Hindlimb muscle (tissue), 1 donor: ENCODE results near the gene DCLK1. TPM values are rescaled to one million over a fixed set of nuclear protein-coding genes. Genes with fewer than 3 reads are reported as not detected.
"Not testable (repeated sequence)": the region's sequence is repeated elsewhere in the genome, so short reads cannot be mapped to it uniquely, and the experiment has no call there.

Experiments
- DNase-seq: peaks from one replicate; pipeline ENCODE4 v3.0.0-alpha.2; 2013
- polyA plus RNA-seq: library from polyadenylated mRNA; unstranded; fragments of 120-200 nt; gene quantifications from one replicate; pipeline ENCODE4 v1.2.1, GENCODE V29; 2013; ENCODE audit not compliant: insufficient read length

DCLK1 gene
- polyA plus RNA-seq, 1 donor: 114 TPM

- no peak for DNase-seq
Measured at GRCh38 chr13:36031490-36031889, 99.7 kb downstream of the DCLK1 start.

- no peak for DNase-seq
Measured at GRCh38 chr13:36030670-36031331, 100.4 kb downstream of the DCLK1 start.

- no peak for DNase-seq
Measured at GRCh38 chr13:36029166-36029565, 102.0 kb downstream of the DCLK1 start.

GRCh38 chr13:36028359-36029025 lies 102.7 kb downstream of the DCLK1 start:
- no peak for DNase-seq

- DNase-seq: no peak
Measured at GRCh38 chr13:36026531-36026930, 104.7 kb downstream of the DCLK1 start.

- no peak for DNase-seq
Measured at GRCh38 chr13:36014763-36015162, 116.4 kb downstream of the DCLK1 start.

GRCh38 chr13:36006894-36007675 lies 124.1 kb downstream of the DCLK1 start:
- no peak for DNase-seq

GRCh38 chr13:36006347-36006746 lies 124.8 kb downstream of the DCLK1 start:
- no peak for DNase-seq

GRCh38 chr13:36001561-36001960 lies 129.6 kb downstream of the DCLK1 start:
- no peak for DNase-seq

- DNase-seq: no peak
Measured at GRCh38 chr13:36000028-36000427, 131.2 kb downstream of the DCLK1 start.

GRCh38 chr13:35996360-35996759 lies 134.8 kb downstream of the DCLK1 start:
- DNase-seq: no peak

- DNase-seq: no peak
Measured at GRCh38 chr13:35995136-35995535, 136.0 kb downstream of the DCLK1 start.

GRCh38 chr13:35994131-35994966 lies 136.8 kb downstream of the DCLK1 start:
- no peak for DNase-seq

- no peak for DNase-seq
Measured at GRCh38 chr13:35993686-35994085, 137.5 kb downstream of the DCLK1 start.

- DNase-seq: no peak
Measured at GRCh38 chr13:35992964-35993363, 138.2 kb downstream of the DCLK1 start.

GRCh38 chr13:35990196-35990595 lies 141.0 kb downstream of the DCLK1 start:
- DNase-seq: no peak

- no peak for DNase-seq
Measured at GRCh38 chr13:35988648-35989081, 142.5 kb downstream of the DCLK1 start.

- no peak for DNase-seq
Measured at GRCh38 chr13:35987572-35988513, 143.3 kb downstream of the DCLK1 start.

- no peak for DNase-seq
Measured at GRCh38 chr13:35984776-35985453, 146.3 kb downstream of the DCLK1 start.

GRCh38 chr13:35984287-35984686 lies 146.9 kb downstream of the DCLK1 start:
- DNase-seq: no peak

GRCh38 chr13:35983703-35984102 lies 147.5 kb downstream of the DCLK1 start:
- DNase-seq: not testable (repeated sequence)
